Stimulated activated naive CD8-positive, alpha-beta T cell treated with anti-CD3 and anti-CD28 coated beads, Interleukin-15, amount 100 ng/mL, for 72 hours (primary cell): ENCODE results near the gene CFAP54.
"Not testable (repeated sequence)": the region's sequence is repeated elsewhere in the genome, so short reads cannot be mapped to it uniquely, and the experiment has no call there.

ENCODE experiments used
- ATAC-seq: fragments of 150-1000 bp; cut with Tn5 transposase; 2 replicates; pipeline ENCODE4 v1.10.0; 2021; ENCODE audit warnings: mild to moderate bottlenecking, moderate library complexity
- DNase-seq, 2 donors: peaks; one replicate each; pipeline ENCODE4 v3.0.0; 2021 to 2022
- H3K27ac Mint-ChIP-seq, 2 donors: one replicate each; pipeline ENCODE4 v1.8.0; 2022; ENCODE audit warnings: mild to moderate bottlenecking in 2 of 2, mixed read lengths in 2 of 2, moderate library complexity in 2 of 2
- H3K27me3 Mint-ChIP-seq: one replicate; pipeline ENCODE4 v1.8.0; 2022; ENCODE audit warnings: mixed read lengths
- H3K4me1 Mint-ChIP-seq: one replicate; pipeline ENCODE4 v1.8.0; 2022; ENCODE audit warnings: mild to moderate bottlenecking, mixed read lengths
- H3K4me3 Mint-ChIP-seq, 2 donors: one replicate each; pipeline ENCODE4 v1.8.0; 2022; ENCODE audit warnings: mild to moderate bottlenecking in 2 of 2, mixed read lengths in 2 of 2, moderate library complexity in 1 of 2
- H3K9me3 Mint-ChIP-seq, 2 donors: one replicate each; pipeline ENCODE4 v1.8.0; 2022; ENCODE audit warnings: mixed read lengths in 2 of 2

CFAP54 gene

GRCh38 chr12:96489392-96490056, at the start of gene CFAP54:
TSS of gene CFAP54 (plus strand) at chr12:96489577. CDS start at chr12:96489610, 33 bp downstream.
- H3K9me3 Mint-ChIP-seq: no peaks in the 10 kb centered on the region
- peak within 1 kb of the TSS; percentile 93 to 98 for H3K27ac Mint-ChIP-seq
- peak within 1 kb of the TSS; percentile 90 for H3K4me3 Mint-ChIP-seq
- no peaks in the 10 kb centered on the region for H3K27me3 Mint-ChIP-seq
- DNase-seq (peak; percentile 90 to 94), ATAC-seq (peak; percentile 93)
- H3K4me1 Mint-ChIP-seq: peaks cover 23% of the 10 kb centered on the region

GRCh38 chr12:96441816-96442215, 47.6 kb upstream of the CFAP54 start:
- Mint-ChIP-seq H3K4me3 (no peak overlapping the region), H3K27me3 (no peaks in the 10 kb centered on the region), H3K27ac (peak overlapping the region in 1 of 2 donors; percentile 63), H3K4me1 (peaks cover 46% of the 10 kb centered on the region), H3K9me3 (no peaks in the 10 kb centered on the region)
- ATAC-seq (no peak), DNase-seq (no peak)

GRCh38 chr12:96442906-96443305, 46.5 kb upstream of the CFAP54 start:
- H3K4me3 Mint-ChIP-seq: no peak overlapping the region
- peaks cover 50% of the 10 kb centered on the region for H3K4me1 Mint-ChIP-seq
- H3K9me3 Mint-ChIP-seq: no peaks in the 10 kb centered on the region
- ATAC-seq (no peak), DNase-seq (no peak)
- no peak overlapping the region for H3K27ac Mint-ChIP-seq
- H3K27me3 Mint-ChIP-seq: no peaks in the 10 kb centered on the region

GRCh38 chr12:96444399-96444798, 45.0 kb upstream of the CFAP54 start:
- no peak for DNase-seq
- no peaks in the 10 kb centered on the region for H3K9me3 Mint-ChIP-seq
- H3K27ac Mint-ChIP-seq: peak overlapping the region in 1 of 2 donors; percentile 48
- H3K4me3 Mint-ChIP-seq: peak overlapping the region; percentile 39 to 80
- no peak for ATAC-seq
- peaks cover 42% of the 10 kb centered on the region for H3K4me1 Mint-ChIP-seq
- no peaks in the 10 kb centered on the region for H3K27me3 Mint-ChIP-seq

GRCh38 chr12:96445691-96446583, 43.4 kb upstream of the CFAP54 start:
- Mint-ChIP-seq H3K27me3 (no peaks in the 10 kb centered on the region), H3K9me3 (no peaks in the 10 kb centered on the region), H3K4me3 (peak overlapping the region; percentile 60 to 80), H3K4me1 (peaks cover 42% of the 10 kb centered on the region), H3K27ac (peak overlapping the region; percentile 91 to 98)
- ATAC-seq (peak; percentile 100), DNase-seq (peak; percentile 61 to 70)

GRCh38 chr12:96447256-96447655, 42.1 kb upstream of the CFAP54 start:
- no peaks in the 10 kb centered on the region for H3K27me3 Mint-ChIP-seq
- H3K9me3 Mint-ChIP-seq: peaks cover 0 to 1% of the 10 kb centered on the region in 2 donors
- ATAC-seq (no peak), DNase-seq (no peak)
- no peak overlapping the region for H3K4me3 Mint-ChIP-seq
- H3K4me1 Mint-ChIP-seq: peaks cover 36% of the 10 kb centered on the region
- no peak overlapping the region for H3K27ac Mint-ChIP-seq

GRCh38 chr12:96448300-96448699, 41.1 kb upstream of the CFAP54 start:
- ATAC-seq (no peak), DNase-seq (no peak)
- Mint-ChIP-seq H3K27ac (no peak overlapping the region), H3K4me1 (peaks cover 28% of the 10 kb centered on the region), H3K4me3 (no peak overlapping the region), H3K9me3 (peaks cover 0 to 7% of the 10 kb centered on the region in 2 donors), H3K27me3 (no peaks in the 10 kb centered on the region)

GRCh38 chr12:96452261-96452922, 37.0 kb upstream of the CFAP54 start:
- Mint-ChIP-seq H3K4me3 (no peak overlapping the region), H3K4me1 (peaks cover 7% of the 10 kb centered on the region), H3K27ac (no peak overlapping the region), H3K27me3 (no peaks in the 10 kb centered on the region), H3K9me3 (peaks cover 0 to 7% of the 10 kb centered on the region in 2 donors)
- no peak for DNase-seq
- no peak for ATAC-seq

GRCh38 chr12:96454396-96454795, 35.0 kb upstream of the CFAP54 start:
- H3K27me3 Mint-ChIP-seq: no peaks in the 10 kb centered on the region
- ATAC-seq (no peak), DNase-seq (no peak)
- H3K4me3 Mint-ChIP-seq: no peak overlapping the region
- H3K4me1 Mint-ChIP-seq: peaks cover 7% of the 10 kb centered on the region
- H3K27ac Mint-ChIP-seq: no peak overlapping the region
- H3K9me3 Mint-ChIP-seq: peaks cover 0 to 7% of the 10 kb centered on the region in 2 donors

- peaks cover 7% of the 10 kb centered on the region for H3K4me1 Mint-ChIP-seq
- DNase-seq: no peak
- no peaks in the 10 kb centered on the region for H3K27me3 Mint-ChIP-seq
- peak overlapping the region in 1 of 2 donors; percentile 52 for H3K27ac Mint-ChIP-seq
- H3K4me3 Mint-ChIP-seq: no peak overlapping the region
- H3K9me3 Mint-ChIP-seq: peaks cover 0 to 7% of the 10 kb centered on the region in 2 donors
- no peak for ATAC-seq
Measured at GRCh38 chr12:96456265-96456974, 33.0 kb upstream of the CFAP54 start.

GRCh38 chr12:96457191-96457930, 32.0 kb upstream of the CFAP54 start:
- Mint-ChIP-seq H3K27me3 (no peaks in the 10 kb centered on the region), H3K4me3 (no peak overlapping the region), H3K27ac (no peak overlapping the region), H3K9me3 (peaks cover 0 to 5% of the 10 kb centered on the region in 2 donors), H3K4me1 (peaks cover 7% of the 10 kb centered on the region)
- no peak for ATAC-seq
- no peak for DNase-seq

- not testable (repeated sequence) for H3K27me3 Mint-ChIP-seq, H3K9me3 Mint-ChIP-seq, ATAC-seq, H3K4me3 Mint-ChIP-seq, DNase-seq, H3K27ac Mint-ChIP-seq, H3K4me1 Mint-ChIP-seq
Measured at GRCh38 chr12:96459281-96459680, 30.1 kb upstream of the CFAP54 start.

- Mint-ChIP-seq H3K4me1 (no peaks in the 10 kb centered on the region), H3K9me3 (no peaks in the 10 kb centered on the region), H3K27ac (no peak overlapping the region), H3K4me3 (no peak overlapping the region), H3K27me3 (no peaks in the 10 kb centered on the region)
- no peak for ATAC-seq
- no peak for DNase-seq
Measured at GRCh38 chr12:96462571-96463280, 26.7 kb upstream of the CFAP54 start.

GRCh38 chr12:96465896-96466295, 23.5 kb upstream of the CFAP54 start:
- DNase-seq (no peak), ATAC-seq (no peak)
- Mint-ChIP-seq H3K27ac (no peak overlapping the region), H3K9me3 (peaks cover 9 to 11% of the 10 kb centered on the region in 2 donors), H3K4me3 (no peak overlapping the region), H3K4me1 (no peaks in the 10 kb centered on the region), H3K27me3 (no peaks in the 10 kb centered on the region)
